ENCODE measurements around the gene UCP3.

DNA sequence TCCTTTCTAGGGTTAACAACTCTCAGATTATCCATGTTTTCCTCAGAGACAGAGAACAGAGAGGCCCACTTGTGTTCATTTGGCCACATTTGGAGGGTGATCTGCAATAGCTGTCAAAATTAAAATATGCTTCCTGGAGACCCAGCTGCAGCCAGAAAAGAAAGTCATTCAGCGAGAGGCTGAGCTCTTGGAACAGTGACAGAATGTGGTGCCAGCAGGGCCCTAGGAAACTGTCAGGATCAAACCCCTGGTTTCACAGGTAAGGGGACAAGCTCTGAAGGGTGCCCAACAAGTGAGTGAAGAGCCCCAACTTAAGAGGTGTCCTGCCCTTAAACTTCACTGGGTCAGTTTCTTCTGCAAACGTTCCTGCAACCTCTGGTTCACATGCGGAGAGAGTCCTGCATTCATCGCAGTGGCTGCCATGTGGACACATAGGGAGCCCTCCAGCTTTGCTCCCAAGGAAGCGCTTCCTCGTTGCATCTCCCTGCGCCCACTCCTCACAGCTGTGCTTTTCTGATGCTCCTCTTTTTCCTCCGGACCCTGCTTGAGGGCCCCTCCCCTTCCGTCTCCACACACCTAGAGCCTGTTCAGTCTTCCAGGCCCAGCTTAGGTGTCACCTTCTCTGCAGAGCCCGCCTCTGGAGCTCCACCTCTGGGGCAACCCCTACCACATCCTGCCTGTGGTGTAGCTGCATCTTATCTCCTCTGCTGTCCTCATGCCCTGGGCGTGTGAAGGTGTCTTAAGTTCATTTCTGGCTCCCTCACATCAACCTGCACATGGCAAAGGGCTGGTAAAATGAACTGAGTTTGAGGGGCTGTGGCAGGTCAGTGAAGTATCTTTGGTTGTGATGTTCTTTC, 3.9 kb downstream of the UCP3 start:
- TF ChIP-seq, protein P1, sequence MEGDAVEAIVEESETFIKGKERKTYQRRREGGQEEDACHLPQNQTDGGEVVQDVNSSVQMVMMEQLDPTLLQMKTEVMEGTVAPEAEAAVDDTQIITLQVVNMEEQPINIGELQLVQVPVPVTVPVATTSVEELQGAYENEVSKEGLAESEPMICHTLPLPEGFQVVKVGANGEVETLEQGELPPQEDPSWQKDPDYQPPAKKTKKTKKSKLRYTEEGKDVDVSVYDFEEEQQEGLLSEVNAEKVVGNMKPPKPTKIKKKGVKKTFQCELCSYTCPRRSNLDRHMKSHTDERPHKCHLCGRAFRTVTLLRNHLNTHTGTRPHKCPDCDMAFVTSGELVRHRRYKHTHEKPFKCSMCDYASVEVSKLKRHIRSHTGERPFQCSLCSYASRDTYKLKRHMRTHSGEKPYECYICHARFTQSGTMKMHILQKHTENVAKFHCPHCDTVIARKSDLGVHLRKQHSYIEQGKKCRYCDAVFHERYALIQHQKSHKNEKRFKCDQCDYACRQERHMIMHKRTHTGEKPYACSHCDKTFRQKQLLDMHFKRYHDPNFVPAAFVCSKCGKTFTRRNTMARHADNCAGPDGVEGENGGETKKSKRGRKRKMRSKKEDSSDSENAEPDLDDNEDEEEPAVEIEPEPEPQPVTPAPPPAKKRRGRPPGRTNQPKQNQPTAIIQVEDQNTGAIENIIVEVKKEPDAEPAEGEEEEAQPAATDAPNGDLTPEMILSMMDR (optimal IDR thresholded peaks at IDR 0.05 in 1 of 3, IDR thresholded peaks at IDR 0.05 in 1 of 3, conservative IDR thresholded peaks at IDR 0.05 in 1 of 3; ENCODE audit: extremely low read depth in 1 of 3, insufficient read depth in 2 of 3, low read length in 3 of 3) = no peak
- no peak for TF ChIP-seq EZH2 (IDR thresholded peaks at IDR 0.05; ENCODE audit: low read length)

Measured in keratinocyte (primary cell).